Body of pancreas (tissue), 4 donors: ENCODE data around the gene LUC7L. TPM values are rescaled to one million over a fixed set of nuclear protein-coding genes. Genes with fewer than 3 reads are reported as not detected.
A peak's percentile ranks its signal among the peaks of the same experiment; 100 is the strongest.

Experiments
- ATAC-seq: fragments of 150-250 bp; one replicate; pipeline ENCODE4 v1.9.1; 2016
- DNase-seq, 4 donors: peaks; one replicate each; pipeline ENCODE4 v3.0.0-alpha.2; 2019
- H3K27ac ChIP-seq, 4 donors: fragments of 200-600 bp; sonication (generic); 1 replicate in 3 of 4; 2 replicates in 1 of 4; pipeline versions ENCODE4 v1.5.1 to v1.6.1; 2016 to 2019; ENCODE audit warnings: mild to moderate bottlenecking in 1 of 4, mixed read lengths in 1 of 4, moderate library complexity in 1 of 4
- H3K27me3 ChIP-seq, 2 donors: fragments of 200-600 bp; sonication (generic); one replicate each; pipeline ENCODE4 v1.6.0; 2016; ENCODE audit warnings: mild to moderate bottlenecking in 1 of 2
- H3K36me3 ChIP-seq, 2 donors: fragments of 200-600 bp; sonication (generic); replicated peaks in 1 of 2; 2 replicates each; pipeline ENCODE4 v1.5.1; 2016; ENCODE audit warnings: low read depth in 2 of 2; ENCODE audit not compliant: insufficient read depth in 1 of 2
- H3K4me1 ChIP-seq: fragments of 200-600 bp; sonication (generic); one replicate; pipeline ENCODE4 v1.6.0; 2016
- H3K4me3 ChIP-seq, 2 donors: fragments of 200-600 bp; sonication (generic); 1 replicate in 1 of 2; 2 replicates in 1 of 2; pipeline ENCODE4 v1.5.1; 2016 to 2019
- H3K9me3 ChIP-seq, 3 donors: fragments of 200-600 bp; sonication (generic); 1 replicate in 2 of 3; 2 replicates in 1 of 3; pipeline ENCODE4 v1.5.1; 2016
- CTCF ChIP-seq, 7 experiments: fragments of 450-650 bp in 4 of 7; fragments of 200-600 bp in 3 of 7; sonication (generic) in 3 of 7; IDR thresholded peaks; one replicate each; pipeline ENCODE4 v1.5.1; 2016 to 2019; ENCODE audit warnings: antibody characterized with exemption in 7 of 7
- POLR2A ChIP-seq, 3 donors: fragments of 450-650 bp; IDR thresholded peaks; one replicate each; pipeline ENCODE4 v1.6.1; 2016; ENCODE audit warnings: antibody characterized with exemption in 3 of 3, mild to moderate bottlenecking in 2 of 3
- WGBS, 2 donors: methylation state at CpG; one replicate each; pipeline ENCODE4 v1.1.5; 2017; 5-methylcytosine and 5-hydroxymethylcytosine counted together
- intact Hi-C: fragments of 100-400 bp; cut with DNase I; formaldehyde crosslinking; loops from one replicate; pipeline ENCODE4 v1.15.1; 2023
- total RNA-seq, 2 donors: library from RNA; depleted of rRNA; stranded (reverse); fragments of >200 nt; gene quantifications; one replicate each; pipeline ENCODE4 v1.1.0, GENCODE V29; 2016

Gene LUC7L
- total RNA-seq, 2 donors from 2014 or later, result 106 to 162 TPM

GRCh38 chr16:275041-275641 lies 45.9 kb upstream of the LUC7L start:
- no peaks in the 10 kb centered on the region for H3K36me3 ChIP-seq
- H3K27me3 ChIP-seq, result no peaks in the 10 kb centered on the region
- intact Hi-C loops, result no loop called here
- WGBS, 2 donors, result 0 to 1% methylated on average over 19 to 39 of the region's 58 CpGs
- DNase-seq (peak in 1 of 4 donors; percentile 44), ATAC-seq (peak; percentile 9)
- no peak overlapping the region for H3K4me3 ChIP-seq
- peaks cover 49% of the 10 kb centered on the region for H3K4me1 ChIP-seq
- TF ChIP-seq POLR2A (IDR thresholded peaks at IDR 0.05) (peak; percentile 9 to 16 (median 13)), CTCF (IDR thresholded peaks at IDR 0.05) (no peak)
- no peak overlapping the region for H3K27ac ChIP-seq
- no peaks in the 10 kb centered on the region for H3K9me3 ChIP-seq

- ATAC-seq, result peak; percentile 67
- Histone ChIP-seq H3K27me3 (no peaks in the 10 kb centered on the region), H3K27ac (peak overlapping the region in 1 of 4 donors; percentile 44), H3K4me1 (peaks cover 54% of the 10 kb centered on the region), H3K9me3 (no peaks in the 10 kb centered on the region), H3K36me3 (no peaks in the 10 kb centered on the region), H3K4me3 (no peak overlapping the region)
- intact Hi-C loops, result no loop called here
- DNase-seq, result peak; percentile 67 to 79 (median 76)
- WGBS, 2 donors, result 35 to 41% methylated on average over 4 to 28 of the region's 30 CpGs
- TF ChIP-seq POLR2A (IDR thresholded peaks at IDR 0.05) (no peak), CTCF (IDR thresholded peaks at IDR 0.05) (no peak)
Observed at GRCh38 chr16:273547-274421, 44.5 kb upstream of the LUC7L start.

GRCh38 chr16:272633-273546 lies 43.6 kb upstream of the LUC7L start:
- H3K27ac ChIP-seq, result peak overlapping the region in 1 of 4 donors; percentile 44
- no peaks in the 10 kb centered on the region for H3K36me3 ChIP-seq
- TF ChIP-seq POLR2A (IDR thresholded peaks at IDR 0.05) (no peak), CTCF (IDR thresholded peaks at IDR 0.05) (no peak)
- ATAC-seq, result no peak
- no peak for DNase-seq
- intact Hi-C loops, result no loop called here
- no peaks in the 10 kb centered on the region for H3K27me3 ChIP-seq
- H3K9me3 ChIP-seq, result no peaks in the 10 kb centered on the region
- peaks cover 62% of the 10 kb centered on the region for H3K4me1 ChIP-seq
- WGBS, 2 donors, result 68% methylated on average over 25 to 36 of the region's 36 CpGs
- H3K4me3 ChIP-seq, result no peak overlapping the region

GRCh38 chr16:270381-271255 lies 41.4 kb upstream of the LUC7L start:
- intact Hi-C loops, result no loop called here
- peak overlapping the region; percentile 2 to 84 (median 79) for H3K27ac ChIP-seq
- no peaks in the 10 kb centered on the region for H3K9me3 ChIP-seq
- no peaks in the 10 kb centered on the region for H3K36me3 ChIP-seq
- H3K4me1 ChIP-seq, result peaks cover 56% of the 10 kb centered on the region
- 84% methylated on average over 27 of the region's 34 CpGs; no CpG with 5 or more reads in 1 of the 2 donors for WGBS, 2 donors
- no peak overlapping the region for H3K4me3 ChIP-seq
- no peak for ATAC-seq
- no peak for TF ChIP-seq CTCF (IDR thresholded peaks at IDR 0.05)
- TF ChIP-seq POLR2A (IDR thresholded peaks at IDR 0.05), result no peak
- no peak for DNase-seq
- H3K27me3 ChIP-seq, result no peaks in the 10 kb centered on the region
